BLaER1 treated with 17β-estradiol and CSF1 and Interleukin-3, amounts not matched to agents 10 nM and 100 nM (cell line): Measurements from ENCODE around the gene CPNE7.

Source experiments
- H3K27ac ChIP-seq, 11 experiments: shearing (Covaris generic); formaldehyde crosslinking; 2 replicates each; pipeline ENCODE4 v1.8.1; 2022
- H3K27me3 ChIP-seq, 11 experiments: shearing (Covaris generic); formaldehyde crosslinking; 2 replicates each; pipeline ENCODE4 v1.8.1; 2022
- H3K36me3 ChIP-seq, 11 experiments: shearing (Covaris generic); formaldehyde crosslinking; 2 replicates each; pipeline ENCODE4 v1.8.1; 2022
- H3K4me1 ChIP-seq, 10 experiments: shearing (Covaris generic); formaldehyde crosslinking; 2 replicates each; pipeline ENCODE4 v1.8.1; 2022
- H3K4me2 ChIP-seq, 11 experiments: shearing (Covaris generic); formaldehyde crosslinking; 2 replicates each; pipeline ENCODE4 v1.8.1; 2022
- H3K4me3 ChIP-seq, 10 experiments: shearing (Covaris generic); formaldehyde crosslinking; 2 replicates each; pipeline ENCODE4 v1.8.1; 2022
- H3K9ac ChIP-seq, 11 experiments: shearing (Covaris generic); formaldehyde crosslinking; 2 replicates each; pipeline ENCODE4 v1.8.1; 2022
- H3K9me3 ChIP-seq, 11 experiments: shearing (Covaris generic); formaldehyde crosslinking; replicated peaks in 1 of 11; 2 replicates each; pipeline ENCODE4 v1.8.1; 2022
- H4K20me1 ChIP-seq, 11 experiments: shearing (Covaris generic); formaldehyde crosslinking; 2 replicates each; pipeline ENCODE4 v1.8.1; 2022
- Cebpa-rat ChIP-seq, 11 experiments: shearing (Covaris generic); IDR thresholded peaks; 2 replicates each; pipeline ENCODE4 v1.8.1; 2022

The CPNE7 gene

GRCh38 chr16:89610108-89610453 is 34.5 kb downstream of the CPNE7 start:
- 0 out of 22 replicates have a peak overlapping the region, but pooled peaks of 1 of the 11 experiments have one; percentile 17 for H3K27ac ChIP-seq
- H3K36me3 ChIP-seq: no peaks in the 10 kb centered on the region
- peaks cover 37 to 100% (median 75%) of the 10 kb centered on the region in 10 experiments for H3K4me1 ChIP-seq
- no peak overlapping the region for H3K9ac ChIP-seq
- H4K20me1 ChIP-seq: peaks cover 0 to 6% (median 0%) of the 10 kb centered on the region in 11 experiments; a peak in 3 of 22 replicates
- no peaks in the 10 kb centered on the region for H3K9me3 ChIP-seq
- H3K27me3 ChIP-seq: peaks cover 0 to 51% (median 0%) of the 10 kb centered on the region in 11 experiments; a peak in 7 of 22 replicates
- H3K4me3 ChIP-seq: no peak overlapping the region
- TF ChIP-seq Cebpa-rat (IDR thresholded peaks at IDR 0.05): no peak
- peak overlapping the region in 3 of 11 experiments; percentile 31 to 88 (median 87); a peak in 6 of 22 replicates for H3K4me2 ChIP-seq

GRCh38 chr16:89612415-89613166 is 37.0 kb downstream of the CPNE7 start:
- no peak for TF ChIP-seq Cebpa-rat (IDR thresholded peaks at IDR 0.05)
- Histone ChIP-seq H3K27me3 (peaks cover 0 to 41% (median 0%) of the 10 kb centered on the region in 11 experiments; a peak in 7 of 22 replicates), H3K4me3 (peak overlapping the region in 2 of 10 experiments; percentile 55 to 59; a peak in 3 of 20 replicates)

GRCh38 chr16:89613231-89613953 is 37.8 kb downstream of the CPNE7 start, which contains the start of gene DPEP1:
Gene DPEP1, plus strand, starts transcription at chr16:89613642. Its CDS starts 16,769 bp downstream, at chr16:89630411.
- Histone ChIP-seq H3K4me3 (peak within 1 kb of the TSS in 5 of 10 experiments; percentile 1 to 59 (median 52); a peak in 8 of 20 replicates), H3K9ac (peak within 1 kb of the TSS in 7 of 11 experiments; percentile 0 to 73 (median 62); a peak in 10 of 22 replicates), H3K27ac (peak within 1 kb of the TSS in 7 of 11 experiments; percentile 8 to 71 (median 51); a peak in 10 of 22 replicates), H3K36me3 (no peaks in the 10 kb centered on the region), H3K4me1 (peaks cover 26 to 100% (median 75%) of the 10 kb centered on the region in 10 experiments), H4K20me1 (peaks cover 0 to 7% (median 0%) of the 10 kb centered on the region in 11 experiments; a peak in 3 of 22 replicates), H3K4me2 (peak within 1 kb of the TSS; percentile 73 to 98 (median 87)), H3K27me3 (peaks cover 0 to 33% (median 0%) of the 10 kb centered on the region in 11 experiments; a peak in 6 of 22 replicates), H3K9me3 (no peaks in the 10 kb centered on the region)
- TF ChIP-seq Cebpa-rat (IDR thresholded peaks at IDR 0.05): no peak

More at GRCh38 chr16:89612415-89613166, 37.0 kb downstream of the CPNE7 start:
- Histone ChIP-seq H3K36me3 (no peaks in the 10 kb centered on the region), H3K9me3 (no peaks in the 10 kb centered on the region), H3K9ac (peak overlapping the region in 2 of 11 experiments; percentile 69 to 73; a peak in 2 of 22 replicates), H3K4me2 (peak overlapping the region; percentile 73 to 98 (median 87)), H3K4me1 (peaks cover 30 to 100% (median 75%) of the 10 kb centered on the region in 10 experiments), H4K20me1 (peaks cover 0 to 10% (median 0%) of the 10 kb centered on the region in 11 experiments; a peak in 2 of 22 replicates), H3K27ac (peak overlapping the region in 5 of 11 experiments; percentile 9 to 71 (median 60); a peak in 7 of 22 replicates)

GRCh38 chr16:89613954-89614459 is 38.4 kb downstream of the CPNE7 start:
- H3K4me1 ChIP-seq: peaks cover 27 to 96% (median 72%) of the 10 kb centered on the region in 10 experiments
- H3K4me3 ChIP-seq: peak overlapping the region in 5 of 10 experiments; percentile 1 to 59 (median 52); a peak in 6 of 20 replicates
- peaks cover 0 to 10% (median 0%) of the 10 kb centered on the region in 11 experiments; a peak in 3 of 22 replicates for H4K20me1 ChIP-seq
- H3K27me3 ChIP-seq: peaks cover 0 to 27% (median 0%) of the 10 kb centered on the region in 11 experiments; a peak in 6 of 22 replicates
- H3K36me3 ChIP-seq: no peaks in the 10 kb centered on the region
- peak overlapping the region in 5 of 11 experiments; percentile 9 to 71 (median 60); a peak in 9 of 22 replicates for H3K27ac ChIP-seq
- H3K9ac ChIP-seq: peak overlapping the region in 5 of 11 experiments; percentile 39 to 73 (median 68); a peak in 9 of 22 replicates
- peak overlapping the region; percentile 73 to 98 (median 87); a peak in 20 of 22 replicates for H3K4me2 ChIP-seq
- no peak for TF ChIP-seq Cebpa-rat (IDR thresholded peaks at IDR 0.05)
- H3K9me3 ChIP-seq: no peaks in the 10 kb centered on the region

- no peak for TF ChIP-seq Cebpa-rat (IDR thresholded peaks at IDR 0.05)
- Histone ChIP-seq H3K36me3 (no peaks in the 10 kb centered on the region), H3K27ac (peak overlapping the region in 2 of 11 experiments; percentile 25 to 50; a peak in 2 of 22 replicates), H3K9ac (peak overlapping the region in 3 of 11 experiments; percentile 9 to 44 (median 25); a peak in 2 of 22 replicates), H4K20me1 (peaks cover 0 to 14% (median 0%) of the 10 kb centered on the region in 11 experiments; a peak in 5 of 22 replicates), H3K4me2 (peak overlapping the region in 8 of 11 experiments; percentile 48 to 98 (median 90); a peak in 15 of 22 replicates), H3K27me3 (peaks cover 0 to 29% (median 0%) of the 10 kb centered on the region in 11 experiments; a peak in 6 of 22 replicates), H3K9me3 (no peaks in the 10 kb centered on the region), H3K4me1 (peaks cover 30 to 90% (median 69%) of the 10 kb centered on the region in 10 experiments), H3K4me3 (no peak overlapping the region; a peak in 1 of 20 replicates)
Observed at GRCh38 chr16:89615176-89615575, 39.6 kb downstream of the CPNE7 start.

- Histone ChIP-seq H4K20me1 (peaks cover 0 to 19% (median 0%) of the 10 kb centered on the region in 11 experiments; a peak in 5 of 22 replicates), H3K27ac (peak overlapping the region in 2 of 11 experiments; percentile 25 to 50; a peak in 2 of 22 replicates), H3K36me3 (no peaks in the 10 kb centered on the region), H3K4me1 (peaks cover 35 to 90% (median 73%) of the 10 kb centered on the region in 10 experiments), H3K27me3 (peaks cover 0 to 34% (median 0%) of the 10 kb centered on the region in 11 experiments; a peak in 6 of 22 replicates), H3K9ac (peak overlapping the region in 4 of 11 experiments; percentile 9 to 44 (median 32); a peak in 2 of 22 replicates), H3K4me2 (peak overlapping the region in 8 of 11 experiments; percentile 48 to 98 (median 90); a peak in 15 of 22 replicates), H3K9me3 (no peaks in the 10 kb centered on the region), H3K4me3 (no peak overlapping the region)
- TF ChIP-seq Cebpa-rat (IDR thresholded peaks at IDR 0.05): no peak
Observed at GRCh38 chr16:89615596-89616090, 40.1 kb downstream of the CPNE7 start.

GRCh38 chr16:89616623-89617022 is 41.1 kb downstream of the CPNE7 start:
- peak overlapping the region in 1 of 10 experiments; percentile 32; a peak in 1 of 20 replicates for H3K4me3 ChIP-seq
- no peak for TF ChIP-seq Cebpa-rat (IDR thresholded peaks at IDR 0.05)
- H3K27me3 ChIP-seq: peaks cover 0 to 35% (median 0%) of the 10 kb centered on the region in 11 experiments; a peak in 6 of 22 replicates
- H3K9me3 ChIP-seq: no peaks in the 10 kb centered on the region
- peak overlapping the region; percentile 19 to 98 (median 85); a peak in 20 of 22 replicates for H3K4me2 ChIP-seq
- peak overlapping the region in 4 of 11 experiments; percentile 39 to 64 (median 51); a peak in 7 of 22 replicates for H3K9ac ChIP-seq
- peaks cover 0 to 27% (median 0%) of the 10 kb centered on the region in 11 experiments; a peak in 5 of 22 replicates for H4K20me1 ChIP-seq
- peaks cover 36 to 90% (median 83%) of the 10 kb centered on the region in 10 experiments for H3K4me1 ChIP-seq
- H3K27ac ChIP-seq: peak overlapping the region in 4 of 11 experiments; percentile 6 to 75 (median 66); a peak in 9 of 22 replicates
- no peaks in the 10 kb centered on the region; a peak in 2 of 22 replicates for H3K36me3 ChIP-seq
